CD4-positive, alpha-beta T cell (primary cell): ENCODE measurements around the gene CASP10. TPM values are rescaled to one million over a fixed set of nuclear protein-coding genes. Genes with fewer than 3 reads are reported as not detected.

Source experiments
- ATAC-seq: fragments of 200-7000 bp; cut with Tn5 transposase; one replicate; pipeline ENCODE4 v1.10.0; 2022; ENCODE audit warnings: mild to moderate bottlenecking; ENCODE audit not compliant: poor library complexity
- CTCF ChIA-PET: fragments of 350-600 bp; sonication (Branson Sonifier 250); formaldehyde crosslinking; loops from one replicate; lab custom pipeline; 2021; ENCODE audit warnings: antibody characterized with exemption, inconsistent platforms; lab: Charles Lee
- POLR2A ChIA-PET: fragments of 350-600 bp; sonication (Branson Sonifier 250); formaldehyde crosslinking; loops from one replicate; lab custom pipeline; 2021; ENCODE audit warnings: antibody characterized with exemption, inconsistent platforms; lab: Charles Lee
- DNase-seq, 14 experiments: peaks; one replicate each; pipeline ENCODE4 v3.0.0-alpha.2; 2013 to 2020; ENCODE audit warnings: mixed read lengths in 2 of 14
- H3K27ac ChIP-seq, 2 donors: one replicate each; pipeline versions ENCODE4 v1.5.1 to v1.7.0; 2013; ENCODE audit warnings: low read length in 2 of 2, low read depth in 1 of 2, mild to moderate bottlenecking in 1 of 2
- H3K27me3 ChIP-seq, 2 experiments: 1 replicate in 1 of 2; 2 replicates in 1 of 2; pipeline versions ENCODE4 v1.6.1 to v1.7.0; 2013; ENCODE audit warnings: low read length in 2 of 2, control low read depth in 1 of 2, mild to moderate bottlenecking in 1 of 2, moderate library complexity in 1 of 2; ENCODE audit not compliant: insufficient read depth in 2 of 2, control insufficient read depth in 1 of 2
- H3K36me3 ChIP-seq: one replicate; pipeline ENCODE4 v1.6.1; 2013; ENCODE audit warnings: low read length, control low read depth; ENCODE audit not compliant: insufficient read depth
- H3K4me1 ChIP-seq: one replicate; pipeline ENCODE4 v1.6.1; 2013; ENCODE audit warnings: low read length, control low read depth; ENCODE audit not compliant: insufficient read depth
- H3K4me3 ChIP-seq: one replicate; pipeline ENCODE4 v1.5.1; 2013; ENCODE audit warnings: mild to moderate bottlenecking, low read length, moderate library complexity
- H3K9me3 ChIP-seq, 2 experiments: 1 replicate in 1 of 2; 2 replicates in 1 of 2; pipeline versions ENCODE4 v1.6.1 to v1.7.0; 2013; ENCODE audit warnings: low read length in 2 of 2, mild to moderate bottlenecking in 2 of 2, control low read depth in 1 of 2, moderate library complexity in 1 of 2; ENCODE audit not compliant: control insufficient read depth in 1 of 2, insufficient read depth in 1 of 2
- H3K27ac Mint-ChIP-seq: one replicate; pipeline ENCODE4 v1.8.0; 2020; ENCODE audit warnings: mixed read lengths
- H3K27me3 Mint-ChIP-seq: one replicate; pipeline ENCODE4 v1.8.0; 2021; ENCODE audit warnings: mixed read lengths
- H3K36me3 Mint-ChIP-seq: one replicate; pipeline ENCODE4 v1.8.0; 2021; ENCODE audit warnings: low read depth, mixed read lengths
- H3K4me1 Mint-ChIP-seq: one replicate; pipeline ENCODE4 v1.8.0; 2021; ENCODE audit warnings: low read depth, mixed read lengths
- H3K4me3 Mint-ChIP-seq: one replicate; pipeline ENCODE4 v1.8.0; 2020; ENCODE audit warnings: mild to moderate bottlenecking, mixed read lengths
- H3K9me3 Mint-ChIP-seq: one replicate; pipeline ENCODE4 v1.8.0; 2020; ENCODE audit warnings: mixed read lengths
- CTCF ChIP-seq: fragments of 200-600 bp; IDR thresholded peaks from one replicate; pipeline ENCODE4 v1.8.0; 2022; ENCODE audit warnings: antibody characterized with exemption, mild to moderate bottlenecking
- intact Hi-C, 2 experiments: fragments of 100-400 bp; cut with DNase I in 1 of 2; cut with micrococcal nuclease in 1 of 2; formaldehyde crosslinking; loops; one replicate each; pipeline versions ENCODE4 v1.15.1 to v1.9.0; 2023 to 2025; cut with DNase I, micrococcal nuclease
- total RNA-seq, 174 experiments: library from RNA in 2 of 174; stranded (reverse) in 2 of 174; gene quantifications; one replicate each; pipeline ENCODE4 v1.2.3 and lab custom pipeline; 2021 to 2026

CASP10 gene
- total RNA-seq, 2 experiments from 2014 or later, result 12.6 to 13.7 TPM

- no peaks in the 10 kb centered on the region for H3K9me3 Mint-ChIP-seq
- no peaks in the 10 kb centered on the region for H3K27me3 Mint-ChIP-seq
- H3K36me3 Mint-ChIP-seq, result peaks cover 64% of the 10 kb centered on the region
- H3K4me1 ChIP-seq, result peaks cover 68% of the 10 kb centered on the region
- peak in 2 of 14 experiments; percentile 48 to 57 for DNase-seq
- peak overlapping the region; percentile 94 for H3K4me3 Mint-ChIP-seq
- ATAC-seq, result no peak
- ChIA-PET CTCF (interaction anchor here (0.6 to 9.0 kb wide), 5 partner anchors 11 to 102 kb away, joined by 3 to 86 read pairs (median 11); no protein-coding TSS in a partner anchor), POLR2A (interaction anchor here (0.6 to 6.4 kb wide), 15 partner anchors 9 to 299 kb away, joined by 3 to 78 read pairs (median 4); partner anchors contain the start of genes CFLAR, ORC2, STRADB and TRAK2)
- intact Hi-C loops, result loop anchor here (2.0 to 5.0 kb wide), 2 partner anchors 17 to 190 kb away; partner anchors contain the start of genes STRADB (in 1 of the 2) and TRAK2 (in 1 of the 2)
- peaks cover 17% of the 10 kb centered on the region for H3K36me3 ChIP-seq
- no peaks in the 10 kb centered on the region for H3K9me3 ChIP-seq
- peaks cover 80% of the 10 kb centered on the region for H3K4me1 Mint-ChIP-seq
- no peak for TF ChIP-seq CTCF
- peak overlapping the region; percentile 45 to 71 for H3K27ac ChIP-seq
- H3K4me3 ChIP-seq, result peak overlapping the region; percentile 87
- no peaks in the 10 kb centered on the region for H3K27me3 ChIP-seq
- peak overlapping the region; percentile 97 for H3K27ac Mint-ChIP-seq
Observed at GRCh38 chr2:201261906-201262305, 79.0 kb downstream of the CASP10 start.

GRCh38 chr2:201262718-201263117 lies 79.8 kb downstream of the CASP10 start:
- no peak for TF ChIP-seq CTCF
- peak overlapping the region; percentile 38 to 48 for H3K27ac ChIP-seq
- no peaks in the 10 kb centered on the region for H3K27me3 ChIP-seq
- DNase-seq, result peak in 4 of 14 experiments; percentile 23 to 54 (median 36)
- Mint-ChIP-seq H3K27me3 (no peaks in the 10 kb centered on the region), H3K4me3 (peak overlapping the region; percentile 87), H3K27ac (peak overlapping the region; percentile 97), H3K36me3 (peaks cover 66% of the 10 kb centered on the region), H3K9me3 (no peaks in the 10 kb centered on the region), H3K4me1 (peaks cover 80% of the 10 kb centered on the region)
- H3K36me3 ChIP-seq, result peaks cover 25% of the 10 kb centered on the region
- intact Hi-C loops, result loop anchor here (2.0 to 5.0 kb wide), 2 partner anchors 16 to 190 kb away; partner anchors contain the start of genes STRADB (in 1 of the 2) and TRAK2 (in 1 of the 2)
- no peaks in the 10 kb centered on the region for H3K9me3 ChIP-seq
- H3K4me1 ChIP-seq, result peaks cover 68% of the 10 kb centered on the region
- POLR2A ChIA-PET, result interaction anchor here (1.2 to 6.4 kb wide), 9 partner anchors 10 to 101 kb away, joined by 4 to 78 read pairs (median 7); no protein-coding TSS in a partner anchor
- CTCF ChIA-PET, result interaction anchor here (2.7 to 9.0 kb wide), 2 partner anchors 26 to 29 kb away, joined by 11 to 86 read pairs; no protein-coding TSS in a partner anchor
- peak overlapping the region; percentile 87 for H3K4me3 ChIP-seq
- ATAC-seq, result no peak

- POLR2A ChIA-PET, result interaction anchor here (0.8 to 5.4 kb wide), 11 partner anchors 11 to 86 kb away, joined by 3 to 38 read pairs (median 4); partner anchors contain the start of gene CASP10
- Mint-ChIP-seq H3K4me3 (peak overlapping the region; percentile 87), H3K36me3 (peaks cover 64% of the 10 kb centered on the region), H3K27ac (peak overlapping the region; percentile 97), H3K4me1 (peaks cover 75% of the 10 kb centered on the region), H3K27me3 (no peaks in the 10 kb centered on the region), H3K9me3 (no peaks in the 10 kb centered on the region)
- CTCF ChIA-PET, result interaction anchor here (1.2 to 9.0 kb wide), 3 partner anchors 14 to 100 kb away, joined by 3 to 86 read pairs (median 5); no protein-coding TSS in a partner anchor
- no peak for TF ChIP-seq CTCF
- ATAC-seq, result peak; percentile 11
- no peaks in the 10 kb centered on the region for H3K27me3 ChIP-seq
- H3K4me1 ChIP-seq, result peaks cover 69% of the 10 kb centered on the region
- peak overlapping the region in 1 of 2 donors; percentile 20 for H3K27ac ChIP-seq
- H3K36me3 ChIP-seq, result peaks cover 35% of the 10 kb centered on the region
- DNase-seq, result peak in 4 of 14 experiments; percentile 27 to 63 (median 32)
- H3K9me3 ChIP-seq, result no peaks in the 10 kb centered on the region
- peak overlapping the region; percentile 87 for H3K4me3 ChIP-seq
- intact Hi-C loops, result loop anchor here (2.0 to 5.0 kb wide), 2 partner anchors 15 to 189 kb away; partner anchors contain the start of genes STRADB (in 1 of the 2) and TRAK2 (in 1 of the 2)
Observed at GRCh38 chr2:201263779-201264178, 80.8 kb downstream of the CASP10 start.
